HG03103 (cell line): Measurements from ENCODE around the gene ME2.
"Not testable (repeated sequence)": the region's sequence is repeated elsewhere in the genome, so short reads cannot be mapped to it uniquely, and the experiment has no call there.

Experiments used
- ATAC-seq: cut with Tn5 transposase; IDR thresholded peaks from one replicate; pipeline ENCODE4 v1.9.1; 2021; ENCODE audit warnings: low read depth; ENCODE audit not compliant: unreplicated experiment

Gene ME2

GRCh38 chr18:50969448-50969847 is 90.5 kb downstream of the ME2 start:
- ATAC-seq: no peak

GRCh38 chr18:50970006-50970405 is 91.1 kb downstream of the ME2 start:
- no peak for ATAC-seq

- not testable (repeated sequence) for ATAC-seq
Measured at GRCh38 chr18:50972404-50972803, 93.5 kb downstream of the ME2 start.

- ATAC-seq: no peak
Measured at GRCh38 chr18:50973367-50974126, 94.6 kb downstream of the ME2 start.

- ATAC-seq: no peak
Measured at GRCh38 chr18:50977037-50977760, 98.3 kb downstream of the ME2 start.

GRCh38 chr18:50981381-50981780 is 102.5 kb downstream of the ME2 start:
- ATAC-seq: no peak

GRCh38 chr18:50982086-50982801 is 103.3 kb downstream of the ME2 start:
- no peak for ATAC-seq

DNA sequence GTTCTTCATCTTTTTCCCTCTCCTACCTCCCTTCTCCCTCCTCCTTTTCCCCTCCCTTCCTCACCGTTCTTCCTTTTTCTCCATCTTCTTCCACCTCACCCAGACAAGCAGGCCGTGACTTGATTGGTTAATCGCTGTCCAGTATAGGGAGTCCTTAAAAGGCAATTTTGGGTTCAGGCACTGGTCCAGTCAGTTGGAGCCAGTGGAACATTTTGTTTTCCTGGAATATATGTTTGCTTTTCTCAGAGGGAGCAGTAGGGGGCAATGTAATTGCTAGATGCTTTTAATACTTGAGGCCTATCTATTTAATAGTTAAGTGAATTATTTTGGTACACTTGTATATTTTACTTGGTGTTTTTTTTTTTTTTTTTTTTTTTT is 103.9 kb downstream of the ME2 start:
- ATAC-seq: no peak

- ATAC-seq: no peak
Measured at GRCh38 chr18:50986360-50987087, 107.6 kb downstream of the ME2 start.

GRCh38 chr18:50987261-50987660 is 108.3 kb downstream of the ME2 start:
- ATAC-seq: no peak

DNA sequence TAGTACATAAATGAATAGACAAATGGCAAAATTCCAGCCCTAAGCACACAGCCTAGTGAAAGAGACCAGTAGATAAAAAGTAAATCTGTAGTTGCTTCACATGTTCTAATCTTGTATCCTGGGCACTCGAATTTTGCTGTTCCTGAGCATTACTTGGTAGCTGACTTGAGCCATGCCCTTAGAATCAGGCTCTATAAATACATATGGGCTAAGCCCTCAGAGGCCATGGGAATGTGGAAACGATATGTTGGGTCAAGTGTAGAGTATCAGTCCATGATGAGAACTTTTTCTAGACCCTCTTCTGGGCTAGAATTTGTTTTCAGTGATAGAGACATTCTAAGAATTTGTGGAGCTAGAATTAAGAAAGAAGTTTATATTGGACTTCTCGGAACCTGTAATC is 110.8 kb downstream of the ME2 start:
- no peak for ATAC-seq

DNA sequence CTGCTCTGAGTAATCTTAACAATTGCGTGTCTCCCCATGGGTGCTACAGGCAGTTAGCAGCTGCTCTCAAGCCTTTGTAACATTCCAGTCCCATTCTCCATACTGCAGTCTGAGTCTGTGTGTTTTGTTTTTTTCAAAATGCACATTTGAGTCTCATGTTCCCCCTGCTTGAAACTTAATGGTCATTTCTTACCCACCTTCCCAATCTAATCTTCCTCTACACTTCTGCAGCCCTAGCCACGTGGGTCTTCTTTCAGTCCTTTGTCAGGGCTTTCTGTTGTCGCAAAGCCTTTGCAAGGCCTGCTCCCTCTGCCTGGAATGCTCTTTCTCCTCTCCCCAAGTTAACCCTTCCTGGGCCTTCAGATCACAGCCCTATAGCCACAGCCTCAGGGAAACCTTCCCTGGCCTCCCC is 113.4 kb downstream of the ME2 start:
- no peak for ATAC-seq

GRCh38 chr18:50994031-50994430 is 115.1 kb downstream of the ME2 start:
- no peak for ATAC-seq

DNA sequence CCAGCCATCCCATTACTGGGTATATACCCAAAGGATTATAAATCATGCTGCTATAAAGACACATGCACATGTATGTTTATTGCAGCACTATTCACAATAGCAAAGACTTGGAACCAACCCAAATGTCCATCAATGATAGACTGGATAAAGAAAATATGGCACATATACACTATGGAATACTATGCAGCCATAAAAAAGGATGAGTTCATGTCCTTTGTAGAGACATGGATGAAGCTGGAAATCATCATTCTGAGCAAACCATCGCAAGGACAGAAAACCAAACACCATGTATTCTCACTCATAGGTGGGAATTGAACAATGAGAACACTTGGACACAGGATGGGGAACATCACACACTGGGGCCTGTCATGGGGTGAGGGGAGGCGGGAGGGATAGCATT is 124.3 kb downstream of the ME2 start:
- ATAC-seq: not testable (repeated sequence)
